HS-27A (cell line): ENCODE results near the gene BRAF.
"Not testable (repeated sequence)": the region's sequence is repeated elsewhere in the genome, so short reads cannot be mapped to it uniquely, and the experiment has no call there.

Experiments used
- DNase-seq: peaks from one replicate; pipeline ENCODE4 v3.0.0-alpha.2; 2012; ENCODE audit warnings: low read depth, missing footprints

BRAF gene

GRCh38 chr7:140918236-140918635 is 6.5 kb downstream of the BRAF start:
- DNase-seq = no peak

GRCh38 chr7:140917258-140917657 is 7.5 kb downstream of the BRAF start:
- DNase-seq = no peak

GRCh38 chr7:140915935-140916555 is 8.7 kb downstream of the BRAF start:
- no peak for DNase-seq

DNA sequence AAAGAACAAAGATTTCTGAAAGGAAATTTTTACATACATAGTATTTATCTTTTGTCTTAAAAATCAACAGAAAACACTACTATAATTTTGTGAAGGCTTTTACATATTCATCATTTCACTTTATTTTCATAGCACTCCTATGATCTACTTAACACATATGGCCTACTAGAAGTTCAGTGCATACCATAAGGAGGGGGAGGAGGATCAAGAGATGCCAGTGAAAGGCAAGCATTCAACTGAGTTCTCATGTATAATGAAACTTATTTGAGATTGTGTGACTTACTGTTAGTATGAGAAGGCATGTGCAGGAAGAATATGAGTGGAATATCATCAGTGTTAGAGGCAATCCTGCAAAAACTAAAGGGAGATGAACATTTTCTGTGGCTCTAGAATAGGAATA is 10.6 kb downstream of the BRAF start:
- DNase-seq = no peak

- not testable (repeated sequence) for DNase-seq
These were observed 11.2 kb downstream of the BRAF start for GRCh38 chr7:140913596-140913928.

DNA sequence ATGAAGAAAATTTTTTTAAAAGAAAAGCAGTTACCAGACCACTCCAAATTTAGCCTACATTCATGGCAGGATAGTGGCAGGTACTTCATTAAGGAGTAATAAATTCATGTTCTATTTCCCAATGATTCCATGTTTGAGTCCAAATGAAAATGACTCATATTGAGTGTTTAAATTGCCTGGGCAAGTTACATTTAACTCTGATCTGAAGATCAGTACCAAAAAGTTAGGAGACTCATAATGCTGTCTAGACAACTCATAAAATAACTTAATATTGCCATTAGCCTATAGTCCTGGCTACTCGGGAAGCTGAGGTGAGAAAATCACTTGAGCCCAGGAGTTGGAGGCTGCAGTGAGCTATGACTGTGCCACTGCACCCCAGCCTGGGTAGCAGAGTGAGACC is 13.0 kb downstream of the BRAF start:
- DNase-seq = no peak

- DNase-seq = no peak
These were observed 15.1 kb downstream of the BRAF start for GRCh38 chr7:140909476-140910161.

GRCh38 chr7:140908361-140908760 is 16.4 kb downstream of the BRAF start:
- DNase-seq = no peak

- DNase-seq = no peak
These were observed 20.8 kb downstream of the BRAF start for GRCh38 chr7:140903741-140904480.

GRCh38 chr7:140902303-140902953 is 22.3 kb downstream of the BRAF start:
- DNase-seq = no peak

GRCh38 chr7:140901941-140902302 is 22.8 kb downstream of the BRAF start:
- no peak for DNase-seq

- DNase-seq = no peak
These were observed 24.8 kb downstream of the BRAF start for GRCh38 chr7:140899883-140900282.

DNA sequence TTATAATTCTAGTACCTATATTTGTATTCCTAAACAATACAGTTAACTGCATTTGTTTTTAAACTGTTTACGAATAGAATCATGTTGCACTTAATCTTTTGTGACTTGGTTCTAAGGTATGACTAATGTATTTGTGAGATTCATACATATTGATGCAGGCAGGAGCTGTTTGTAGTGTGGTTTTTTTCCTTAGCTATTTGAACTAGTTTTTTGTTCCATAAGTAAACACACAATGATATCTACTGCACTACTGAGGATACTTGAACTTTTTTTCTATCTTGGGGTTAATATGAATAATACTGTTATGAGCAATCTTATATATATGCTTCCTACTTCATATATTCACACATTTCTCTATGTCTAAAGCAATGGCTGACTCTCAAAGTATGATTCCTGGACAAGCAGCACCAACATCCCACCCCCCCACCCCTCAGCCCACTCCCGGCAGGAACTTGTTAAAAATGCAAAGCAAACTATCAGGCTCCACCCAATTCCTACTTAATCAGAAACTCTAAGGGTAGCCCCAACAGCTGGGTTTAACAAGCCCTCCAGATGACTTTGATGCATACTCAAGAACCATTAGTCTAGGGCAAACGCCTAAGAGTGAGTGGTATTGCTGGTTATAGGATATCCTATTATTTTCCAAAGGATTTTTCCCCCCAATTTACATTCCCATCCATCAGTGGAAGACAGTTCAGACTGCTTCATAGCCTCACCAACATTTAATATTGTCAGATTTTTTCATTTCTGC is 25.8 kb downstream of the BRAF start:
- DNase-seq = no peak

- DNase-seq = no peak
These were observed 27.7 kb downstream of the BRAF start for GRCh38 chr7:140896996-140897395.

DNA sequence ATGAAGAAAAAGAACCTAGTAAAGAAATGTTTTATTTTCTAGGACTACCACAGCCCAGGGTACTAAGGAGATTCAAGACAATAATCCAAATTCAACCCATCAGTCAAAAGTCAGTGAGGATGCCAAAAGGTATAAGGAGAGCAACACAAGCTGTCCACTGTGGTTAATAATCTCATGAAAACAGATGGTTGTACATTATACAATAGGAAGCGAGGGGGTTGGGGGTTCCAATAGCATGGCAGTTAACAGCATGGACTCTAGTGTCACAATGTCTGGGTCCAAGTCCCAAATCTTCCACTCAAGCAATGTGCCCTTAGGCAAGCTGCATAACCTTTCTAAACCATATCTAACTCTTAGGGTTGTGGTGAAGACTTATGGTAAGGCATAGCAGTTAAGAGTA is 35.1 kb downstream of the BRAF start:
- no peak for DNase-seq

DNA sequence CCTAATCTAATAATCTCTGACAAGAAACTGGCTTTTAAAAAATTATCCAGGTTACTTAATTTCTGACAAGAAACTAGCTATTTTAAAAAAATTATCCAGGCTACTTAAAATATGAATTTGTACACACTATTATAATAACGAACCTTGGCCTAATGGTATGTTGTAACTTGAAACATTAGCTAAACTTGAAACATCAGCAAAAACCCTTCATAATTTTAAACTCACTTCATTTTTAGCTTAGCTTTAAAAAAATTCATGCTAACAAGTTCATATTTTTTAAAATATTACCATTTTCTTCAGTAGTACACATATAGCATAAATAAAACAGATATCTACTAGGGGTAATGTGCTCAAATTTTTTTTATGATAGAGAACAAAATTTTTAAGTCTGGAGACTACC is 35.6 kb downstream of the BRAF start:
- no peak for DNase-seq

- no peak for DNase-seq
These were observed 36.6 kb downstream of the BRAF start for GRCh38 chr7:140888087-140888486.

GRCh38 chr7:140885735-140886334 is 38.9 kb downstream of the BRAF start:
- no peak for DNase-seq

DNA sequence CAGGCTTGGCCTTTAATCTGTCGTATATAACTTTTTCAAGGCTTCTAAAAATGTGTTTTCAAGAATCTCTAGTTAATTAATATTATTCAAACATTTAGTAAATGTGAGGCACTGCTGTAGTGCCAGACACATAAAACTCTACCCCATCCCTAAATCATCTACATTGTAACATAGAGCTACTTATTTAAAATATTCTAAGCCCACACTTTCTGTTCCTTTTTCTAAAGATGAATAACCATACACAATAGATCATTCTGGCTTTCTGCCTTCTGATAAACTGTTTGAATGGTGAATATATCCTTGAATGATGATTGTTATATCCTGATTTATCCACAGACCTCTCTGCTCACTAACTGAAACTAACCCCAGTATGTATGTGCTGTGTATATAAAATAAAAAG is 41.4 kb downstream of the BRAF start:
- DNase-seq = no peak

GRCh38 chr7:140882834-140883233 is 41.9 kb downstream of the BRAF start:
- DNase-seq = not testable (repeated sequence)

- no peak for DNase-seq
These were observed 43.1 kb downstream of the BRAF start for GRCh38 chr7:140881507-140882228.
